ENCODE data around the gene ST8SIA6. TPM values are rescaled to one million over a fixed set of nuclear protein-coding genes. Genes with fewer than 3 reads are reported as not detected.

ST8SIA6 gene
- total and polyA plus RNA-seq, 4 donors, result 0.43 to 22.0 (median 2.9) TPM

DNA sequence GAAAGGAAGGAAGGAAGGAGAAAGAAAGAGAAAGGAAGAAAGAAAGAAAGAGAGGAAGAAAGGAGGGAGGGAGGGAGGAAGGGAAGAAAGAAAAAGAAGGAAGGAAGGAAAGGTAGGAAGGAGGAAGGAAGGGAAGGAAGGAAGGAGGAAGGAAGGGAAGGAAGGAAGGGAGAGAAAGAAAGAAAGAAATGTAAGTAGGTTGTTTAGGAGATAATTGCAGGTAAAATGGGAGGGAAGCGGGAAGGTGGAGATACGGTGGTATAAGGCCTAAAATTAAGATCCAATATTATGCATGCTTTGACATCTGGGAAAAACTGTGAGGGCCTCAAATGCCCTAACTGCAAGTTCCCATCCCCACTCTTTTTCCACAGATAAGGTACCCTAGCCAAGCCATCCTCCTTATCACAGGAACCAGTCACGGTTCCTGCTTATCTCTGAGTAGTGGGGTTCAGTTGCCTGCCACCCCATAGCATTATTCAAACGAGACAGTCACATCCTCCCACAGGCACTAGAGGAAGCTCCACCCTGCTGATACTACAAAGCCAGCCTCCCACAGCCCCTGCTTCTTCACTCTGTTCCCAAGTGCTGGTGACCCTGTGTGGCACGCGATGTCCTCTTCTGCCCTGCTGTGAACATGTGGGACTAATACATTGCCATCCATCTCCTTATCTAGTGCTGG, 28.7 kb downstream of the ST8SIA6 start:
- ATAC-seq (ENCODE audit: insufficient read depth, low FRiP score), result peak; percentile 10
- Histone ChIP-seq H3K27me3 (ENCODE audit: control insufficient read depth in 3 of 3, insufficient read depth in 3 of 3, low read length in 2 of 3) (no peaks in the 10 kb centered on the region), H3K4me1 (ENCODE audit: control insufficient read depth in 5 of 5, insufficient read depth in 5 of 5, low read length in 5 of 5) (peaks cover 0 to 2% (median 0%) of the 10 kb centered on the region in 5 donors), H3K36me3 (ENCODE audit: control insufficient read depth in 4 of 4, insufficient read depth in 4 of 4, low read length in 4 of 4) (no peaks in the 10 kb centered on the region), H3K9ac (ENCODE audit: insufficient read depth in 1 of 2, low read length in 2 of 2) (no peak overlapping the region), H3K9me3 (ENCODE audit: control insufficient read depth in 4 of 4, insufficient read depth in 3 of 4, low read length in 3 of 4) (no peaks in the 10 kb centered on the region), H3K27ac (ENCODE audit: low read depth in 1 of 2, low read length in 1 of 2) (peak overlapping the region in 1 of 2 donors; percentile 69), H3K4me3 (no peak overlapping the region)
- no peak for TF ChIP-seq CTCF (IDR thresholded peaks at IDR 0.05; ENCODE audit: control extremely low read depth, extremely low read depth)
- DNase-seq, result no peak
- WGBS, 2 donors, result 30 to 50% methylated on average over 6 of the region's 6 CpGs

GRCh38 chr10:17423632-17424186, 30.7 kb downstream of the ST8SIA6 start:
- WGBS, 2 donors, result 33 to 49% methylated on average over 2 of the region's 2 CpGs

GRCh38 chr10:17422931-17423330, 31.5 kb downstream of the ST8SIA6 start:
- no peaks in the 10 kb centered on the region for H3K4me1 ChIP-seq (ENCODE audit: control insufficient read depth in 5 of 5, insufficient read depth in 5 of 5, low read length in 5 of 5)
- no peak overlapping the region for H3K4me3 ChIP-seq
- ATAC-seq (ENCODE audit: insufficient read depth, low FRiP score), result no peak
- no peaks in the 10 kb centered on the region for H3K36me3 ChIP-seq (ENCODE audit: control insufficient read depth in 4 of 4, insufficient read depth in 4 of 4, low read length in 4 of 4)
- H3K9ac ChIP-seq (ENCODE audit: insufficient read depth in 1 of 2, low read length in 2 of 2), result no peak overlapping the region
- H3K9me3 ChIP-seq (ENCODE audit: control insufficient read depth in 4 of 4, insufficient read depth in 3 of 4, low read length in 3 of 4), result no peaks in the 10 kb centered on the region
- TF ChIP-seq CTCF (IDR thresholded peaks at IDR 0.05; ENCODE audit: control extremely low read depth, extremely low read depth), result no peak
- H3K27me3 ChIP-seq (ENCODE audit: control insufficient read depth in 3 of 3, insufficient read depth in 3 of 3, low read length in 2 of 3), result no peaks in the 10 kb centered on the region
- WGBS, 2 donors, result 77 to 85% methylated on average over 5 of the region's 5 CpGs
- H3K27ac ChIP-seq (ENCODE audit: low read depth in 1 of 2, low read length in 1 of 2), result no peak overlapping the region
- DNase-seq, result no peak

More at GRCh38 chr10:17423632-17424186, 30.7 kb downstream of the ST8SIA6 start:
- Histone ChIP-seq H3K27me3 (ENCODE audit: control insufficient read depth in 3 of 3, insufficient read depth in 3 of 3, low read length in 2 of 3) (no peaks in the 10 kb centered on the region), H3K4me3 (no peak overlapping the region), H3K36me3 (ENCODE audit: control insufficient read depth in 4 of 4, insufficient read depth in 4 of 4, low read length in 4 of 4) (no peaks in the 10 kb centered on the region), H3K9ac (ENCODE audit: insufficient read depth in 1 of 2, low read length in 2 of 2) (no peak overlapping the region), H3K9me3 (ENCODE audit: control insufficient read depth in 4 of 4, insufficient read depth in 3 of 4, low read length in 3 of 4) (no peaks in the 10 kb centered on the region), H3K4me1 (ENCODE audit: control insufficient read depth in 5 of 5, insufficient read depth in 5 of 5, low read length in 5 of 5) (peaks cover 0 to 2% (median 0%) of the 10 kb centered on the region in 5 donors), H3K27ac (ENCODE audit: low read depth in 1 of 2, low read length in 1 of 2) (no peak overlapping the region)
- TF ChIP-seq CTCF (IDR thresholded peaks at IDR 0.05; ENCODE audit: control extremely low read depth, extremely low read depth), result no peak
- ATAC-seq (ENCODE audit: insufficient read depth, low FRiP score), result no peak
- DNase-seq, result no peak
